Activated CD8-positive, alpha-beta memory T cell treated with anti-CD3 and anti-CD28 coated beads for 4 hours (primary cell): ENCODE data around the gene ZBTB7C.

Experiments
- DNase-seq, 2 donors: peaks; one replicate each; pipeline ENCODE4 v3.0.0-alpha.2; 2020; ENCODE audit warnings: low read depth in 2 of 2

The ZBTB7C gene

GRCh38 chr18:48123324-48123723 is 285.9 kb downstream of the ZBTB7C start:
- no peak for DNase-seq

- DNase-seq: no peak
These were observed 286.4 kb downstream of the ZBTB7C start for GRCh38 chr18:48122816-48123215.

GRCh38 chr18:48122376-48122775 is 286.8 kb downstream of the ZBTB7C start:
- DNase-seq: no peak

GRCh38 chr18:48121752-48122151 is 287.4 kb downstream of the ZBTB7C start:
- DNase-seq: no peak

- no peak for DNase-seq
These were observed 290.0 kb downstream of the ZBTB7C start for GRCh38 chr18:48119204-48119603.

- DNase-seq: no peak
These were observed 292.1 kb downstream of the ZBTB7C start for GRCh38 chr18:48116873-48117630.

- DNase-seq: no peak
These were observed 293.2 kb downstream of the ZBTB7C start for GRCh38 chr18:48116017-48116416.

- no peak for DNase-seq
These were observed 295.5 kb downstream of the ZBTB7C start for GRCh38 chr18:48113691-48114090.

- no peak for DNase-seq
These were observed 297.6 kb downstream of the ZBTB7C start for GRCh38 chr18:48111587-48111986.

- DNase-seq: no peak
These were observed 298.4 kb downstream of the ZBTB7C start for GRCh38 chr18:48110797-48111196.

- DNase-seq: no peak
These were observed 299.2 kb downstream of the ZBTB7C start for GRCh38 chr18:48109961-48110493.

- no peak for DNase-seq
These were observed 301.0 kb downstream of the ZBTB7C start for GRCh38 chr18:48108136-48108535.

GRCh38 chr18:48106976-48107781 is 302.0 kb downstream of the ZBTB7C start:
- DNase-seq: no peak

GRCh38 chr18:48106498-48106897 is 302.7 kb downstream of the ZBTB7C start:
- no peak for DNase-seq

- DNase-seq: no peak
These were observed 303.9 kb downstream of the ZBTB7C start for GRCh38 chr18:48105317-48105716.

- DNase-seq: no peak
These were observed 304.5 kb downstream of the ZBTB7C start for GRCh38 chr18:48104705-48105104.

GRCh38 chr18:48100651-48101165 is 308.5 kb downstream of the ZBTB7C start:
- no peak for DNase-seq

- DNase-seq: no peak
These were observed 309.0 kb downstream of the ZBTB7C start for GRCh38 chr18:48100165-48100575.

GRCh38 chr18:48099481-48100164 is 309.6 kb downstream of the ZBTB7C start:
- no peak for DNase-seq

GRCh38 chr18:48098538-48098937 is 310.6 kb downstream of the ZBTB7C start:
- no peak for DNase-seq

GRCh38 chr18:48098007-48098406 is 311.2 kb downstream of the ZBTB7C start:
- DNase-seq: no peak

- DNase-seq: no peak
These were observed 313.5 kb downstream of the ZBTB7C start for GRCh38 chr18:48095726-48096125.
